Fibroblast of lung (primary cell): Measurements from ENCODE around the gene TRAPPC2L. TPM values are rescaled to one million over a fixed set of nuclear protein-coding genes. Genes with fewer than 3 reads are reported as not detected.

Source experiments
- DNase-seq, 2 donors: peaks; one replicate each; pipeline versions ENCODE4 v3.0.0 to v3.0.0-alpha.2; 2010; ENCODE audit warnings: low read depth in 2 of 2
- H2AFZ ChIP-seq: 2 replicates; pipeline ENCODE4 v1.5.1; 2012; ENCODE audit warnings: low read length, control low read depth, inconsistent platforms
- H3K27ac ChIP-seq: 2 replicates; pipeline ENCODE4 v1.5.1; 2011; ENCODE audit warnings: low read length, control low read depth; ENCODE audit not compliant: insufficient read depth
- H3K27me3 ChIP-seq: 2 replicates; pipeline ENCODE4 v1.5.1; 2011; ENCODE audit warnings: mild to moderate bottlenecking, low read length; ENCODE audit not compliant: control insufficient read depth, insufficient read depth
- H3K36me3 ChIP-seq: 2 replicates; pipeline ENCODE4 v1.5.1; 2011; ENCODE audit warnings: low read length; ENCODE audit not compliant: control insufficient read depth, insufficient read depth
- H3K4me1 ChIP-seq: 2 replicates; pipeline ENCODE4 v1.5.1; 2011; ENCODE audit warnings: low read length; ENCODE audit not compliant: control insufficient read depth, insufficient read depth; ENCODE audit errors: extremely low read depth
- H3K4me2 ChIP-seq: 2 replicates; pipeline ENCODE4 v1.5.1; 2011; ENCODE audit warnings: low read length, control low read depth; ENCODE audit not compliant: insufficient read depth; ENCODE audit errors: extremely low read depth
- H3K4me3 ChIP-seq, 4 experiments: fragments of 200-600 bp in 1 of 4; sonication (generic) in 1 of 4; replicated peaks in 1 of 4; 2 replicates each; pipeline ENCODE4 v1.5.1; 2011 to 2016; ENCODE audit warnings: low read length in 4 of 4, low read depth in 3 of 4, mild to moderate bottlenecking in 3 of 4, control low read depth in 2 of 4, inconsistent platforms in 1 of 4, mixed read lengths in 1 of 4; ENCODE audit not compliant: insufficient read depth in 1 of 4; ENCODE audit errors: control extremely low read depth in 1 of 4
- H3K79me2 ChIP-seq: 2 replicates; pipeline ENCODE4 v1.5.1; 2012; ENCODE audit warnings: mild to moderate bottlenecking, low read length, inconsistent platforms; ENCODE audit not compliant: control insufficient read depth, insufficient read depth
- H3K9ac ChIP-seq: 2 replicates; pipeline ENCODE4 v1.5.1; 2011; ENCODE audit warnings: mild to moderate bottlenecking, low read length, control low read depth; ENCODE audit not compliant: insufficient read depth
- H3K9me3 ChIP-seq: 2 replicates; pipeline ENCODE4 v1.5.1; 2012; ENCODE audit warnings: low read depth, low read length; ENCODE audit not compliant: control insufficient read depth, insufficient read depth
- H4K20me1 ChIP-seq: 2 replicates; pipeline ENCODE4 v1.5.1; 2011; ENCODE audit warnings: low read length; ENCODE audit not compliant: control insufficient read depth, insufficient read depth; ENCODE audit errors: extremely low read depth
- CTCF ChIP-seq, 2 donors: IDR thresholded peaks in 1 of 2; conservative IDR thresholded peaks in 1 of 2; 1 replicate in 1 of 2; 2 replicates in 1 of 2; pipeline ENCODE4 v1.5.1; 2011 to 2012; ENCODE audit warnings: low read length in 2 of 2, control low read depth in 1 of 2, inconsistent platforms in 1 of 2, low read depth in 1 of 2, mild to moderate bottlenecking in 1 of 2
- EZH2 ChIP-seq: IDR thresholded peaks from 2 replicates; pipeline ENCODE4 v1.5.1; 2012; ENCODE audit warnings: low read length, control low read depth, mild to moderate bottlenecking; ENCODE audit errors: missing control alignments
- polyA plus RNA-seq, 2 donors: library from polyadenylated mRNA; depleted of rRNA in 1 of 2; stranded (reverse) in 1 of 2; unstranded in 1 of 2; fragments of >200 nt; gene quantifications; 2 replicates each; pipeline ENCODE4 v1.2.1, GENCODE V29; 2011 to 2012; ENCODE audit warnings: missing spikeins in 1 of 2
- total RNA-seq: library from RNA; depleted of rRNA; stranded (reverse); fragments of >200 nt; gene quantifications from 2 replicates; pipeline ENCODE4 v1.2.1, GENCODE V29; 2014

Gene TRAPPC2L
- total and polyA plus RNA-seq, 2 donors (not counting 1 experiment from before 2014, with no cell fraction given), result 47.7 to 63.7 TPM

GRCh38 chr16:88830783-88831182, 26.1 kb upstream of the TRAPPC2L start:
- DNase-seq, result no peak
- H3K27me3 ChIP-seq, result no peaks in the 10 kb centered on the region
- TF ChIP-seq EZH2 (no peak), CTCF (conservative IDR thresholded peaks at IDR 0.05 in 1 of 2, IDR thresholded peaks at IDR 0.05 in 1 of 2; ENCODE audit: low read depth in 1 of 2, low read length in 2 of 2) (no peak)
- no peak overlapping the region for H3K9ac ChIP-seq
- H3K27ac ChIP-seq, result no peak overlapping the region
- no peaks in the 10 kb centered on the region for H3K9me3 ChIP-seq
- no peak overlapping the region for H3K4me2 ChIP-seq
- H4K20me1 ChIP-seq, result no peaks in the 10 kb centered on the region
- no peaks in the 10 kb centered on the region for H3K79me2 ChIP-seq
- H3K4me3 ChIP-seq, result no peak overlapping the region
- H2AFZ ChIP-seq, result no peak overlapping the region
- no peaks in the 10 kb centered on the region for H3K4me1 ChIP-seq
- peaks cover 1% of the 10 kb centered on the region for H3K36me3 ChIP-seq

- Histone ChIP-seq H2AFZ (no peak overlapping the region), H3K4me2 (no peak overlapping the region), H3K79me2 (no peaks in the 10 kb centered on the region), H4K20me1 (no peaks in the 10 kb centered on the region), H3K36me3 (peaks cover 3% of the 10 kb centered on the region), H3K27me3 (no peaks in the 10 kb centered on the region), H3K9ac (no peak overlapping the region), H3K4me1 (no peaks in the 10 kb centered on the region), H3K9me3 (no peaks in the 10 kb centered on the region), H3K27ac (no peak overlapping the region), H3K4me3 (no peak overlapping the region)
- peak in 1 of 2 donors; percentile 13 for DNase-seq
- no peak for TF ChIP-seq EZH2
- no peak for TF ChIP-seq CTCF (conservative IDR thresholded peaks at IDR 0.05 in 1 of 2, IDR thresholded peaks at IDR 0.05 in 1 of 2; ENCODE audit: low read depth in 1 of 2, low read length in 2 of 2)
These were observed 25.1 kb upstream of the TRAPPC2L start for GRCh38 chr16:88831838-88832237.

GRCh38 chr16:88833086-88833485, 23.8 kb upstream of the TRAPPC2L start:
- Histone ChIP-seq H3K4me1 (no peaks in the 10 kb centered on the region), H3K79me2 (no peaks in the 10 kb centered on the region), H3K27me3 (no peaks in the 10 kb centered on the region), H4K20me1 (no peaks in the 10 kb centered on the region), H3K9me3 (no peaks in the 10 kb centered on the region), H3K36me3 (peaks cover 6% of the 10 kb centered on the region), H3K4me2 (no peak overlapping the region), H3K27ac (no peak overlapping the region), H3K4me3 (no peak overlapping the region), H2AFZ (no peak overlapping the region), H3K9ac (no peak overlapping the region)
- DNase-seq, result no peak
- TF ChIP-seq EZH2 (no peak), CTCF (conservative IDR thresholded peaks at IDR 0.05 in 1 of 2, IDR thresholded peaks at IDR 0.05 in 1 of 2; ENCODE audit: low read depth in 1 of 2, low read length in 2 of 2) (no peak)
